A549 treated with GW870086 at 1 μM for 4 hours (cell line): ENCODE measurements around the gene LAMP5. TPM values are rescaled to one million over a fixed set of nuclear protein-coding genes. Genes with fewer than 3 reads are reported as not detected.

Experiments used
- total RNA-seq: library from RNA; stranded (reverse); fragments of 200-300 nt; extraction: Qiagen RNA extraction; gene quantifications from 5 replicates; pipeline ENCODE4 v1.2.3, GENCODE V29; 2022; ENCODE audit warnings: low read depth

The LAMP5 gene
- 0.06 to 0.17 TPM in 2 of 5 replicates, not detected in the others for total RNA-seq

GRCh38 chr20:9514461-9515213 lies at the start of gene LAMP5:
Gene LAMP5 (plus strand): TSS chr20:9514590. CDS start chr20:9514853, 263 bp downstream.

